Central memory CD8-positive, alpha-beta T cell (primary cell): Measurements from ENCODE around the gene EPHB2.

ENCODE experiments used
- ATAC-seq: fragments of 150-1000 bp; cut with Tn5 transposase; replicated peaks from 2 replicates; pipeline ENCODE4 v1.10.0; 2022; ENCODE audit warnings: mild to moderate bottlenecking, moderate FRiP score, moderate number of reproducible peaks; ENCODE audit not compliant: poor library complexity, severe bottlenecking; ENCODE audit errors: extremely low read depth
- DNase-seq, 2 donors: peaks; one replicate each; pipeline ENCODE4 v3.0.0; 2021; ENCODE audit warnings: low spot score in 2 of 2
- H3K27ac Mint-ChIP-seq: one replicate; pipeline ENCODE4 v1.8.0; 2022; ENCODE audit warnings: low read depth, mild to moderate bottlenecking, moderate library complexity, mixed read lengths
- H3K27me3 Mint-ChIP-seq: one replicate; pipeline ENCODE4 v1.8.0; 2022; ENCODE audit warnings: mixed read lengths
- H3K36me3 Mint-ChIP-seq: one replicate; pipeline ENCODE4 v1.8.0; 2022; ENCODE audit warnings: mild to moderate bottlenecking, moderate library complexity, mixed read lengths; ENCODE audit not compliant: insufficient read depth
- H3K4me1 Mint-ChIP-seq: one replicate; pipeline ENCODE4 v1.8.0; 2022; ENCODE audit warnings: mixed read lengths
- H3K4me3 Mint-ChIP-seq: one replicate; pipeline ENCODE4 v1.8.0; 2022; ENCODE audit warnings: mild to moderate bottlenecking, moderate library complexity, mixed read lengths
- H3K9me3 Mint-ChIP-seq: one replicate; pipeline ENCODE4 v1.8.0; 2022; ENCODE audit warnings: mixed read lengths

Gene EPHB2

GRCh38 chr1:22676916-22677583, 33.6 kb upstream of the EPHB2 start:
- no peak overlapping the region for H3K27ac Mint-ChIP-seq
- no peaks in the 10 kb centered on the region for H3K4me1 Mint-ChIP-seq
- H3K9me3 Mint-ChIP-seq, result no peaks in the 10 kb centered on the region
- DNase-seq (no peak), ATAC-seq (no peak)
- H3K27me3 Mint-ChIP-seq, result peaks cover 26% of the 10 kb centered on the region
- no peak overlapping the region for H3K4me3 Mint-ChIP-seq
- H3K36me3 Mint-ChIP-seq, result no peaks in the 10 kb centered on the region

GRCh38 chr1:22677931-22678896, 32.4 kb upstream of the EPHB2 start:
- no peaks in the 10 kb centered on the region for H3K9me3 Mint-ChIP-seq

GRCh38 chr1:22680726-22681125, 29.9 kb upstream of the EPHB2 start:
- Mint-ChIP-seq H3K4me3 (no peak overlapping the region), H3K27me3 (peaks cover 24% of the 10 kb centered on the region), H3K9me3 (no peaks in the 10 kb centered on the region), H3K27ac (no peak overlapping the region), H3K36me3 (no peaks in the 10 kb centered on the region), H3K4me1 (no peaks in the 10 kb centered on the region)
- no peak for DNase-seq
- no peak for ATAC-seq

More at GRCh38 chr1:22677931-22678896, 32.4 kb upstream of the EPHB2 start:
- no peaks in the 10 kb centered on the region for H3K4me1 Mint-ChIP-seq
- no peak for DNase-seq
- peaks cover 14% of the 10 kb centered on the region for H3K27me3 Mint-ChIP-seq
- H3K36me3 Mint-ChIP-seq, result no peaks in the 10 kb centered on the region
- no peak overlapping the region for H3K27ac Mint-ChIP-seq
- ATAC-seq, result no peak
- H3K4me3 Mint-ChIP-seq, result no peak overlapping the region

- Mint-ChIP-seq H3K36me3 (no peaks in the 10 kb centered on the region), H3K4me3 (no peak overlapping the region), H3K27me3 (peaks cover 33% of the 10 kb centered on the region), H3K4me1 (no peaks in the 10 kb centered on the region), H3K9me3 (no peaks in the 10 kb centered on the region), H3K27ac (no peak overlapping the region)
- no peak for ATAC-seq
- no peak for DNase-seq
These were observed 28.9 kb upstream of the EPHB2 start for GRCh38 chr1:22681556-22682276.

GRCh38 chr1:22683547-22683946, 27.1 kb upstream of the EPHB2 start:
- Mint-ChIP-seq H3K27ac (no peak overlapping the region), H3K4me1 (no peaks in the 10 kb centered on the region), H3K27me3 (peaks cover 49% of the 10 kb centered on the region), H3K4me3 (no peak overlapping the region), H3K9me3 (no peaks in the 10 kb centered on the region), H3K36me3 (no peaks in the 10 kb centered on the region)
- ATAC-seq (no peak), DNase-seq (no peak)

- no peak overlapping the region for H3K27ac Mint-ChIP-seq
- DNase-seq (no peak), ATAC-seq (no peak)
- H3K4me1 Mint-ChIP-seq, result no peaks in the 10 kb centered on the region
- H3K4me3 Mint-ChIP-seq, result no peak overlapping the region
- H3K9me3 Mint-ChIP-seq, result no peaks in the 10 kb centered on the region
- H3K36me3 Mint-ChIP-seq, result no peaks in the 10 kb centered on the region
- H3K27me3 Mint-ChIP-seq, result peaks cover 54% of the 10 kb centered on the region
These were observed 25.0 kb upstream of the EPHB2 start for GRCh38 chr1:22685591-22686059.

- Mint-ChIP-seq H3K27ac (no peak overlapping the region), H3K36me3 (no peaks in the 10 kb centered on the region), H3K4me3 (no peak overlapping the region), H3K4me1 (no peaks in the 10 kb centered on the region), H3K27me3 (peaks cover 54% of the 10 kb centered on the region), H3K9me3 (no peaks in the 10 kb centered on the region)
- DNase-seq (no peak), ATAC-seq (no peak)
These were observed 23.4 kb upstream of the EPHB2 start for GRCh38 chr1:22687191-22687590.

- Mint-ChIP-seq H3K36me3 (no peaks in the 10 kb centered on the region), H3K4me3 (no peak overlapping the region), H3K4me1 (no peaks in the 10 kb centered on the region), H3K27ac (no peak overlapping the region), H3K27me3 (peaks cover 53% of the 10 kb centered on the region), H3K9me3 (no peaks in the 10 kb centered on the region)
- no peak for DNase-seq
- no peak for ATAC-seq
These were observed 22.2 kb upstream of the EPHB2 start for GRCh38 chr1:22688466-22688865.

DNA sequence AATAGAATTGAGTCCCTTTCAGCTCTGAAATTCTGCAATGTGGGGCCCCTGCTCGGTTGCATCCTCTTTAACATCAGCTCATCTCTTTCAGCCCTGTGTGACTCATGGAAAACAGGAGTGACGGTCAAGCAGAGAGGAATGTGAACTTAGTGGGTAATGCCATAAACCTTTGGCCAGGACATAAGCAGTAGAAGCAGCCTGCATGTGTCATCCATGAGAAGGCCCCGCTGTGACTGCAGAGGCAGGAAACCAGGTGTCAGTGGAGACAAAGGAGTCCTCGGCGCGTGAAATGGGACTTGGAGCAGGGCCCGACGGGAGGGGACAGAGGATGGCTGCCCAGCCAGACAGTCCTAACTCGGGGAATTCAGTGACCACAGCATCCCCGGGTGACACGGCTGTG, 21.1 kb upstream of the EPHB2 start:
- no peaks in the 10 kb centered on the region for H3K9me3 Mint-ChIP-seq
- H3K36me3 Mint-ChIP-seq, result no peaks in the 10 kb centered on the region
- peaks cover 43% of the 10 kb centered on the region for H3K27me3 Mint-ChIP-seq
- DNase-seq (no peak), ATAC-seq (no peak)
- no peaks in the 10 kb centered on the region for H3K4me1 Mint-ChIP-seq
- H3K4me3 Mint-ChIP-seq, result no peak overlapping the region
- H3K27ac Mint-ChIP-seq, result no peak overlapping the region

GRCh38 chr1:22691031-22691753, 19.4 kb upstream of the EPHB2 start:
- Mint-ChIP-seq H3K27me3 (peaks cover 26% of the 10 kb centered on the region), H3K4me1 (no peaks in the 10 kb centered on the region), H3K4me3 (no peak overlapping the region)

DNA sequence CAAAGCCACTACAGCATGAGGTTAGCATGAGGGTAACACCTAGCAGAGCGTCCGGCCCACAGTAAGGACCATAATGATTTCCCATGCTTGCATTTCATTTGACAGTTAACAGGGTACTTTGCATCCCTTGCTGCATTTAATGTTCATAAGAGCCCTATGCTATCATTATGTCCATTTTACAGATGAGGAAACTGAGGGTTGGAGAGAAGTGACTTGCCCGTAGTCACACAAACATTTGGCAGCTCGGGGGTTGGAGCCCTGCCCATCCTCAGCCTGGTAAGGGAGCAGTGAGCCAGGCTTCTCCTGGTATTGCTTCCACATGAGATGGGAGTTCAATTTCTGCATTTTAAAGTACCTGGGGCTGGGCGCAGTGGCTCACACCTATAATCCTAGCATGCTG, 16.5 kb upstream of the EPHB2 start:
- no peaks in the 10 kb centered on the region for H3K4me1 Mint-ChIP-seq
- ATAC-seq, result no peak
- no peak overlapping the region for H3K27ac Mint-ChIP-seq
- no peaks in the 10 kb centered on the region for H3K9me3 Mint-ChIP-seq
- no peak overlapping the region for H3K4me3 Mint-ChIP-seq
- no peaks in the 10 kb centered on the region for H3K36me3 Mint-ChIP-seq
- no peak for DNase-seq
- H3K27me3 Mint-ChIP-seq, result peaks cover 5% of the 10 kb centered on the region

More at GRCh38 chr1:22691031-22691753, 19.4 kb upstream of the EPHB2 start:
- ATAC-seq (no peak), DNase-seq (no peak)
- Mint-ChIP-seq H3K27ac (no peak overlapping the region), H3K9me3 (no peaks in the 10 kb centered on the region), H3K36me3 (no peaks in the 10 kb centered on the region)

GRCh38 chr1:22696610-22697009, 14.0 kb upstream of the EPHB2 start:
- Mint-ChIP-seq H3K27me3 (peaks cover 17% of the 10 kb centered on the region), H3K9me3 (no peaks in the 10 kb centered on the region), H3K4me1 (no peaks in the 10 kb centered on the region), H3K36me3 (no peaks in the 10 kb centered on the region), H3K27ac (no peak overlapping the region), H3K4me3 (no peak overlapping the region)
- DNase-seq (no peak), ATAC-seq (no peak)
